ENCODE data around the gene LRRN2.

Gene LRRN2

DNA sequence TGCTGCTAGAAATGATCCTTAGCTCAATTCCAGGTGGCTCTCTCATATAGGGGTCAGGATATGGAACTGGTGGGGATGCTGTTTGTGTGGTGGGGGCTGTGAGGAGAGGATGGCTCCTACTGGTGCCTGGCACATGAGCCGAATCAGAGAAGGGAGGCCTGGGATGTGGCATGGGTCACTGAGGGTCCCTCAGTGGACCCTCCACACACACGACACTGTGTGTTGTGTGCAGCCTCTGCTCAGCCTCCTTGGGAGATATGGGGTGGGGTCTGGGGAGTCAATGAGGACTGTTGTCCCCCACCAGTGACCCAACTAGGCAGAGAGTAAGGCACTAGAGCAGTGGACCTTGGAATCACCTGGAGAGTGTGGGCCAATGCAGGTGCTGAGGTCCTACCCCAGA is 3.2 kb upstream of the LRRN2 start:
- DNase-seq: no peak

DNA sequence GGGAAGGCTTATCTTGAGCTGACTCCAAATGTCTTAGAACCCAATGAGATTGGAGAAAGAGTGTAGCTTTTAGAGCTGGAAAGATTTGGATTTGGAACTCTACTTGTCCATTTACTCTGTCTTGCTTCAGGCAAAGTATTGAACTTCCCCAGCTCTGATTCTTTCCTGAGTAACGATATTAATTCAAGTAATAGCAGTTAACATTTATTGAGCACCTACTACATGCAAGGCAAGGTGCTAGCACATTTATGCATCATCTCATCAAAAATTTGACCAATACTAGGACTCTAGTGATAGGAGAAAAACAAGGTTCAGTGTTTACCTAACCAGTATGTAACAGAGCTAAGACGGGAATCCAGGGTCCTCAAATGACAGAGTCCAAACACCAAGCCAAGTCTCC is 2.5 kb upstream of the LRRN2 start:
- no peak for DNase-seq

DNA sequence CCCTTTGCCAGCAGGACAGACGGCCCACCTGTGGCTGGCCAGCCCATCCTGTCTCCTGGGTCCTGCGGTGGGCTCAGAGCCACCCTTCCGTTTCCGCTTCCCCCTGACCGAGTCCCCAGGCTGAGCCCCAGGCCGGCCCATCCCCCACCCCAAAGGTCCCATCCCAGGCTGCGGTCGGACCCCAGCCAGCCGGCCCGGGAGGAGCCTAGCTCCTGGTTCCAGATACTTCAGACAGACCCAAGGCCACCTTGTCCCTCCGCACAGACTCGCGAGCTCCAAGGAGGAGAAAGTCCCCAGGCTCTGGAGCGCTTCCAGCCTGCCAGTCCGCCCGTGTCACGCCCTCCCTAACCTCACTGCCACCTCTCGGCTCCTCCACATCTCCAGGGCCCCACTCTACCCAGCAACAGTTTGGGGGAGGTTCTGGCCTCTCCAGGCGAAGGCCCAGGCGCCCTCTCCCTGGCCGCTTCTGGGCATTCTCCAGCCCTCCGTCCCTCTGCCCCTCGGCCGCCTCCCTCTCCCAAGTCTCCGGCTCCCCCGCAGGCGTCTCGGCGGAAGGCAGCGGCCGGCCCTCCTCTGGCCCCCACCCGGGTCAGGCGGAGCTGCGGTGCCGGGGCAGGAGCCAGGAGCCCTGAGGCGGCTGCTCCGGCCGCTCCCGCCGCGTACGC is 835 bp downstream of the LRRN2 start:
- DNase-seq: peak; percentile 52

DNA sequence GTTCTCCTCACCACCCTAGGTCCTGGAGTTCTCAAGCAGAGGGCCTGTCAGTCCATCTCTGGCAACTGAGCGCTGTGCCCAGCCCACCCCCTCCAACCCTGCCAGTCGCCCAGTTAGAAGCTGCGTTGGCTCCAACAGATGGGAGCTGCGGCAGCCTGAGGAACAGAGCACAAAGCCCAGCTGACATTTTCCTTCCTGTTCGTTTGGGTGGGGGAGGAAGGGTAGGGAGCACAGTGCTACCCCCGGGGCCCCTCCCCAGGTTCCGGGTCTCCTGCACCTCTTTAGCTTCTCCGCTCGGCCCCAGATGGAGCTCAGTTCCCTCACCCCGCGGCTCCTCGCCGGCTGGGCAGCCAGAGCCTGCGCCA is 1.4 kb downstream of the LRRN2 start:
- no peak for DNase-seq

DNA sequence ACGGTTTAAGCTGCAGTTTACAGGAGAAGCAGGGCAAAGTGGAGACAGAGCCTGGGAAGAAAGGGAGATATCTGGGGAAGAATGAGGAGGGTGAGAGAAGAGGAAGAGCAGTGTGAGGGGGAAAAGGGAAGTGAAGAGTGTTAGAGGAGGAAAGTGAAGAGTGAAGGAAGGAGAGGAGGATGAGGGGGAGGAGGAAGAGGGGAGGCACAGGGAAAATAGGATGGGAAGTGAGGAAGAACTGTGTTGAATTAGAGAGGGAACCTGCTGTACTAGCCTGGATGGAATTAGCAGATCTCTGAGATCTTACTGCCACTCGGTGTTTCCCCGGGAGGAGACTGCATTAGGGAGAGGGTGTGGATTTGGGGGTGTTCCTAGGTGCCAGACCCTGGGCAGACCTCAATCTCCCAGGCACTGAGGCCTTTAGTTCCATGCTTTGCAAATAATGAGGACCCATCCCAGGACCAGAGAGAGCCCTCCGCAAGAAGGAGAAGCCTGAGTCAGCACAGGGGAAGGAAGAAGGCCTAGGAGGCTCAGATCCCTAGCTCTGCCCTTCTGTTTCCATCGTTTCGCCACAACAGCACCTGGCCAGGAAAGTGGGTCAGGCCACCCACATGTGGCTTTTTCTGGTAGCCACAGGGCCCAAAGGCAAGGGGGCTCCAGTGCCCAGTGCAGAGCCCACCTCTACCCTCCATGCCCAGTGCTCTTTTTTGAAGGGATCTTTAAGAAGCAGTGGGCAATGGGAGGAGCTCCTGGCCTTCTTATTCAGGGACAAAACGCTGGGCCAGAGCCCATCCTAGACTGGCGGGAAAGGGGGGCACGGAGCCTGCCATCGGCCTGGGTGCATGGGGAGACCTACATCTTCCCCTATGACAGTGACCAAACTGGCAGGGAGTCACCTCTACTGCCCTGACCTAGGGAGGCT is 2.0 kb downstream of the LRRN2 start:
- no peak for DNase-seq

DNA sequence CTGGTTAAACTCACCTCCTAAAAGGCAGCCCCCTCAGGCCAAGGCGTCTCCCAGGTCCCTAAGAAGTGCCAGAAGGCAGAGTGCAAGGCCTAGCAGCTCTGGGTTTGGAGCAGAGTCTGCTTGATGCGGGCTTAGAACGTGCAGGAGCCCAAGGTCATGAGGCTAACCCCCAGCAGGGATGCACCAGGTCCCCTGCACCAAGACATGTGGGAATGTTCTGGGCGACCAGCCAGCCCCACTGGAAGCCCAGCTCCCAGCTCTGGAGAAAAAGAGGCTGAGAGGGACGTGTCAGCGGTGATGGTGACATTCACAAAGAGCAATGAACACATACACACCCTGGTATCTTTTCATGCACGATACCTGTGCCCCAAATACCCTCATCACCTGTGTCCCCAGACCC is 5.1 kb downstream of the LRRN2 start:
- no peak for DNase-seq

DNA sequence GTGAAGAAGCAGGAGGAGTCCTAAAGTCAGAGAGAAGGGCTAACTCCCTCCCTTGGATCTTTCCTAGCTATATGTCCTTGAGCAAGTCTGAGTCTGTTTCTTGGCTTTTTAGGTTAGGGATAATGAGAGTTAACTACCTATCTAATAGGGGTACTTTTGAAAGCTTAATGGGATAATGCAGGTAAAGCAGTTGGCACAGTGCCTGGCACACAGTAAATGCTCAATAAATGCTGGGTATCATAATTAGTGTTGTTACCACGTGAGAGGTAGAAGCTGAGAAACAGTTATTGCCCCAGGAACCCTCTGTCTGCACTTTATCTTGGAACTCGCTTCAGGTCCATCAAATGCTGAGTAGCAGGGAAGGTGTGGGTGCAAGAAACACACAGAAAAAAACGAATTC is 5.5 kb downstream of the LRRN2 start:
- DNase-seq: no peak

DNA sequence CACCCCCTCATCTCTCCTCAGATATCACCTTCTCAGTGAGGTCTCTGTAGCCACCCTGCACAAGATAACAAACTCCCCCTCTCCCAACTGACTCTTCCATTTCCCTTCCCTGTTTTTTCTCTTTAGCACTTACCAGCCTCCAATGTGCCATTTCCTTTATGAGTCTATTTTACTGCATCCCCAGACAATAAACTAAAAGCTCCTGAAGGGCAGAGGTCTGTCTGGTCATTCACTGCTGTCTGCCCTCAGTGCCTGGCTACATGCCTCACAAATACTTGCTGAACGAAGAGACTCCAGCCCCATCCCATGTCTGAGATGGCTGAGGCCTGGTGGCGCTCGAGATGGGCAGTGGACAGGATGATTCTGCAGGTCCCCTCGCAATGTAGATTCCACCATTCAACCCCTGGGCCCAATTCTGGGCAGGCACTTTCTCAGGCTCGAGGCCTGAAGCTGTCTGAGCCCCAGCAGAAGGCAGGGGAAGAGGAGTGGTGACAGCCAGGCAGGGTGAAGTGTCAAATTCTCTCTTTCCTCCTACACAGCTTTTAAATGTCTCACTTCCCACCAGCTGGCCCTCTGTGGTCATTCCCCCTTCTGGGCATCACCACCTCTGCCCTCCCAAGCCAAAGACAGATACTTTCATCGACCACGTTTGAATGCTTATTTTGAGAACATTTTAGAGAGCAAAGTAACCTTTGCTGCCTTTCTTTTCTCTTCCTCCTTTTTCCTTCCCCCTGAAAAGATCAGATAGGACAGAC is 6.6 kb downstream of the LRRN2 start:
- no peak for DNase-seq

DNA sequence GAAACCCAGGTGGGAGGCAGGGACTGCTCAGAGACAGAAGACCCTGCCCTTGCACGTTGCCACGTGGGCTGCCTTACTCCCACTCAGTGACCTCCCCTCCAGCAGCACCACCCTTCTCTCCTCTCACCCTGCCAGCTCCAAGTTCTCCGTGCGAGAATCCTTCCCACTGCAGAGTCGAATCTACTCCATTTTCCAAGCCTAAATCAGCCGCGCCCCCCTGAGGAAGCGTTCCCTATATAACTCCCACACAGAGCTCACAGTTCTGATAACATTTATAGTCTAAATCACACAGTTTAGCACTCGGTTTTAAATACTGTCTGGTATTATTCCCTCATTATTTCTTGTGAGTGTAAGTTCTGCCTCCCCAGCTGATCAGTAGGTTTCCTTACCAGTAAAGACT is 7.7 kb downstream of the LRRN2 start:
- no peak for DNase-seq

DNA sequence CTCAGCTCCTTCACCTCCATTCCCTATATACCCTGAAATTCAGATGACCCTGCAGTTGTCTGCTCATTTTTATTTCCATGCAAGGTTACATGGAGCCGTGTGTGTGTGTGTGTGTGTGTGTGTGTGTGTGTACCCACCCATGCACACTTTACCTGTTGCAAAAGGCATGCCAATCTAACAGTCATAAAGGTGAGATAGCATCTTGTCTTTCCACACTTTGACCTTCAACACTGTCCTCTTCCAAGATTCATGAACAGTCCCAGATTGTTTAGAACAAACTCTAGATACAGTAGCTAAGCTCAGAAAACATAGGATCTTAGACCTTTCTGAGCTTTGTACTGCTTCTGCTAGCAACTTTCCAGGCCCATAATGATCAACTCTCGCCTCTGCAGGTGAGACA is 9.5 kb downstream of the LRRN2 start:
- no peak for DNase-seq

DNA sequence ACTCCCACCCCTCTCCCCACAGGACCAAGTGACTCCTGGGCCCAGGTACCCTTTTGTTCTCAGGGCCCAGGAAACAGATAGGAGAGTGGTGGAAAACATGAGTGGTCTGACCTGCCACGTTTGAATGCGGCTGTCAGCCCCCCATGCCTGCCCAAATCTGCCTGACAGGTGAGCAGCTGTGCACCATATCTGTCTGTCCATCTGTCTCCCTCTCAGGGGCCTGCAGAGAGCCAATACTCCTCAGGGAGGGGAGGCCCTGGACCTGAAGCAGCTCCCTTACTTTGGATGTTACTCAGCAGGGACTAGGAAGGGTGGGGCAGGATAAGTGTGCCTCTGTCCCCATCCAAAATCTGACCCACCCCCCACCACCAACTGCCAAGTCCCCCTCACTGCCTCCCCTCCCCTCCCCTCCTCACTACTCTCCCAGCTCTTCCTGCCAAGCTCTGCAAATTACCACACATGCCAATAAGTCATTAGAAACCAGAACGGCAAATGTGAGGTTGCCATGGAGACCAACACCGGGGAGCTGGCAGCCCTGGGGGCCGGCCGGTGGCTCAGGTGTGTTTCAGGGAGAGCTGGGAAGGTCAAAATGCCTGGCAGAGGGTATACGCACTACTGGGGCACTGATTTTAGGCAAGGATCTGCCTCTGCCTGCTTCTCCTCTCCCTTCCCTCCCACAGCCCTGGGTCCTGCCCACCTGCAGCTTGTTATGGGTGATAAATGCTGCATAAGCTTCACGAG is 11.5 kb downstream of the LRRN2 start:
- no peak for DNase-seq

DNA sequence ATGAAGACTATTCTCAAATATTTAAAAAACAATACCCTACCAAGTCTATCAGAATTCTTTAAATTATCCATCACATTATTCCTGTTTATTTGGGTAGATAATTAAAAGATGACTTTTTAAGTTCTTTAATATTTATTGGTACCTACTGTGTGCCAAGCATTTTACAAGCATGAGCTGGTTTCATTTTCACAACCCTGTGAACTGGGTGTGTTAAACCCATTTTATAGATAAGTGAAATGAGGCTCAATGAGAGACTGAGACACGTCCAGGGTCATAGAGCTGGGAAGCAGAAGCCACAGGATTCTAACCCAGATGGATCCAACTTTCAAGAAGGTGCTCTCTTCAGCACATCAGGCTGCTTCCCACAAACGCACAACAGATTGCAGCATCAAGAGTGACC is 12.3 kb downstream of the LRRN2 start:
- no peak for DNase-seq

DNA sequence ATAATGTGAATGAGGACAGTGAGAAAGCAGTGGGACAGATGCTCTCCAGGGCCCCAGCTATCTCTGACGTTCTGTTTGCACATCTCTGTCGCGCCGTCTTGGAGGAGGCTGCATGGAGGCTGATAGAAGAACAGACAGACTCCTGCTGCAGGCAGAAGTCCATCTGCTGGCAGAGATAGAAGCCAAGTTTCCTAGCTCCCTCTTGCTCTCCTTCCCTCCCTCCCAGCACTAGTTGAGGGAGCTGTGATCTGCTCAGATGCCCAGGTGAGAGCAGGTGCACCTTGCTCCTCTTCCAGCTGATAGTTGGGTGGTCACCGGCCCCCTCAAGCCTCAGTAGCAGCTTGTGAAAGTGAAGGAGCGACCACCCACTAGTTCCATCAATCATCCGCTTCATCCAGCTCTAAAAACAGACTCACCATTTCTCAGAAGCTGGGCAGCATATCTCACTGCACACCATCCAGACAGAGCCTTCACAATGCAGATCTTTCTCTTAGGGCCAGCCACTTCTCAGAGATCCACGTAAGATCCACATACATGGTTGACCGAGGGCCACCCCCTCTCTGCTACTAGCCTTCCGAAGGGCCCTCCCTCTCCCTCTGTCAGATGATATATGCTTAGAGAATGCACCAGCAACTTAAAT is 12.9 kb downstream of the LRRN2 start:
- DNase-seq: no peak

DNA sequence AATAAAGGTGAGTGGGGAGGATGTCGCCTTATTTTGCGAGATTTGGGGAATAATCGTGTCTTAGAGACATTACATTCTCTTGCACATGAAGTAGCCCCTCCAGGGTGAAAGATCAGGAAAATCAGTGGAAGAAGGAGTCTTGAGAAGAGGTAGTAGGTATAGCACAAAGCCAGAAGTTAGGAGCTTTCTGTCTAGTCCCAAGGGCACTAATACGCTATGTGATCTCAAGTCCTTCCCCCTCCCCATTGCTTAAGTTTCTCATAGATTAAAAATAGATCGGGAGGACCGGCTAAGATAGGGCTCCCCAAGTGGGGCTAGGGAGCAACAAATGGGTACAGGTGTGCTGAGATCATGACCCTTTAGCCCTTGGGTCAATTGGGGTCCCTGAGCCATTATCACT is 13.5 kb downstream of the LRRN2 start:
- DNase-seq: no peak

DNA sequence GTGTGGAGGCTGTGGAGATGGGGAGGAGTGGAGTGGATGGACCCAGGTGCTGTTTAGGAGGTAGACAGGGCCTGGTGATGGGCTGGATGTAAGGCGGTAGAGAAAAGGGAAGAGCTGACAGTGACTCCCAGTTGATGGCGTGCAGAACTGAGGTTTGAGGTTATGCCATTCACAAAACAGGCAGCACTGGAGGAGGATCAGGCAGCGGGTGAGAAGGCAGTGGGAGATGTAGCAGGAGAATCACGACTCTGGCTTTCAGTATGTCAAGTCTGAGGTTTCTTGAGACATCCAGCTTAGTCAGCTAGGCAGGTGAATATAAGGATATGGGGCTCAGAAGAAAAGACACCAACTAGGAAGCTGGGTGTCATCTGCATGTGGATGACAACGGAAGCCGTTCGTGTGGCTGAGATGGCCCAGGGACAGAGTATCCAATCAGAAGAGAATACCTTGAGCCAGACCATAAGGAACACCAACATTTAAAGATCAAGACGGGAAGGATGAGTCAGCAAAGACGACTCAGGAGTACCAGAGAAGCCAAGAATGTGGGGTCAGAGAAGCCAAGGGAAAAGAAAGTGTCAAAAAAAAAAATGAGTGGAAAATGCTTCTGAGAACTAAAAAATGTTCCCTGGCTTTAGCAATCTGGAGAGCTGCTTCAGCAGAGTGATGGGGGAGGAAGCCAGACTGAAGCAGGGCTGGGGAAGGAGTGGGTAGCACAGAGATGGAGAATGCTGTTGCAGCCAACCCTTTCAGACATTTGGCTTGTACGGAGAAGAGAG is 15.2 kb downstream of the LRRN2 start:
- DNase-seq: no peak

DNA sequence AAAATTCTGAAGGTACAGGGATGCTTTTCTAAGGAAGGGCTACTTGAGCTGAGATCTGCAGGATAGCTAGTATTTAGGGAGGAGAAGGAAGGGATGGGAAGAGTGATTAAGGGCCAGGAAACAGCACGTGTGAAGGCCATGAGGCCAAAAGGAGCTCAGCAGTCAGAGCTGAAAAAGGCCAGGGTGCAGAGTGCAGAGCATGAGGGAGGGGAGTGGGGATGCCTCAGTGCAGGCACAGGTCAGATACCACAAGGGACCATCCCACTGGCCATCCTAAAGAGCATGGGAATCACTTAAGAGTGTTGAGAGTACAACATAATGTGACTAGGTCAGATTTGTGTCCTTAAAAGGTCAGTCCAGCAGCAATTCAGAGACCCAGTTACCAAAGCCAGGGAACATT is 16.0 kb downstream of the LRRN2 start:
- DNase-seq: no peak

DNA sequence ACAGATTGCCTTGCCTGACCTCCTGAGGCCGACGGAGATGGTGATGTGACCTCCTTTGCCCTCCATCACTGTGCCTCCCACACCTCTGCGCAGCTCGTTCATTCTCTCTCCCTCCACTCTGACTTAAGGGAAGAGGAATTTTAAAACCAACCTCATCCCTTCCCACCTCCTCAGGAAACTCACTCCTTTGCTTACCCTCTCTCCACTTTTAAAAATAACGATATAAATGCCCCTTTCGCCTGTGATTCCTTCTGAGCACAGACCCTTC is 21.2 kb downstream of the LRRN2 start:
- DNase-seq: no peak

DNA sequence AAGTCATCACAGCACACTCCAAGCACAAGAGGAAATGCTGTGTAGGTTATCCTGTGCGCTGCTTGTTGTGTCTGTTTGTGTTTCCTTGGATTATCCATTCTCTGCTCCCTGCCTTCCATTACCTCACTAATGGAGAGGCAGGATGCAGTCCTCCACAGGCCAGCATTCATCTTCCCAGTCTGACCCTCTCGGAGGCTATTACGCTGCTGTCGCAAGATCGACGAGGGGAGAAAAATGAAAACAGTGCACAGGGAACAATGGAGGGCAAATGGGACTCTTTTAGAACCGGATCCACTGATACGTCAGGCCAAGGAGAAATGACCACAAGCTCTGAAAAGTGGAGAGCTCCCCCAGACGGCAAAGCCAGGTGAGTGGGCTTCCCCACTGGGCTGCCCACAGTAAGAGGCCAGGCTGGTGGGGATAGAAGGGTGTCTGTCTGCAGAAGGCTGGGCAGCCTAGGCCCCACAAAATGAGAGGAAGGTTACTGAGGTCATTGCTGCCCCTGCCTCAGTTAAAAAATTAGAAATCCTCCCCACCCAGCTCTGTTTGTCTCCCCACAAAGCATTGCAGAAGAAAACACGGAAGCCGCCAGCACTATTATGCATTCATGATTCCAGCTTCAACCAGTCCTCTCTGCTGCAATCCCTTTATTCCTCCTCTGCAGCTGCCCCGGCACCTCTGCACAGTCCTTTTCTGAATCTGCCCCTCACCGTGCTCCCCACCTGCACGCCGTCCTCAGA is 21.7 kb downstream of the LRRN2 start:
- DNase-seq: no peak

DNA sequence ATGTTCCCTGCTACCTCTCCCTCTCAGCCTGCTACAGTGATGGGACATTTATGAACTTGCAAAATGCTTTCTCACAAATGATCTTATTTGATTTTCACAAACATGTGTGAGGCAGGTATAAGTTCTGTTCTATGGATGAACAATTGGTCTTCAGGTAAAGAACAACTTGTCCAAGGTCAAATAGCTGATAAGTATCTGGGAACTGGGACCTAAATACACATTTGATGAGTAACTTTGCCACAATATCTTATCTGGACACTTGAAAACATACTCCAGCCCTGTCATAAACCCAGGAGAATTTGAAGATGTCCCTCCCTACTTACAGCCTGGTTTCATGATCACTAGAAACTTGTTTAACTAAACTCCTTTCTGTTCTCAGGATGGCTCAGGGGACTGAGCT is 23.0 kb downstream of the LRRN2 start:
- no peak for DNase-seq

DNA sequence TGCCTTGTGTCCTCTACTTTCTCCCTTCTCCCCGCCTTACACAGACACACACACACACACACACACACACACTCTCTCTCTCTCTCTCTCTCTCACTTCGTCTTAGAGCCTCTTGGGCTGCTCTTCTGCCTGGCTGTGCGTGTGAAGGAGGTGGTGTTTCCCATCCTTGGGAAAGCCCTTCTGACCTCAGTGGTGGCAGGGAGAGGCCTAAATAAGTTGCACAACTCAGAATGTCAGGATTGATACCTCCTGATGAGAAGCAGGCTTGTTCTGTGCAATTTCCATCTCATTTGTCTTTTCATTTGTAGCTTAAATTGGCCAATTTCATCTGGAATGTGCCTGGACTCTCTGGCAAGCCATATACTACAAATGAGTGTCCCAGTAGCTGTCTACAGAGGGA is 25.0 kb downstream of the LRRN2 start:
- no peak for DNase-seq

DNA sequence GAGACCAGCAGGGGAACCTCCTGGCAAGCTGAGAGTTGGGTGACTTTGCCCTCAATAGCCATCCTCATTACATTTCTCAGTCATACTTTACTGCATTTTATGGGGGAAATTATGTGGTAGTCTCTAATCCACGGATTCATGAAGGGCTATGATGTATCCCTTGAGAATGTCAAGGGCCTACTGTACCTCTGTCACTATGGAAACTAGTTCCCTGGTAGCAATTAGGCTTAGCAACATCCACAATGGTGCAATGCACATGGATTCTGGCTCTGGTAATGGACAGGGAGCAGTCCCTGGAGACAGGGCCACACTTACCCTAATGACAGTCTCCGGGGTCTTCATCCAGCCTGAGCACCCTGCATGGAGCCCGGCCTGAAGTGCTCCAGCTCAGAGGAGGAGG is 26.5 kb downstream of the LRRN2 start:
- no peak for DNase-seq
